Stomach (tissue), 4 donors: ENCODE measurements around the gene TENM3.

Experiments used
- CTCF ChIP-seq, 7 experiments: fragments of 450-650 bp in 4 of 7; fragments of 200-600 bp in 3 of 7; sonication (generic) in 3 of 7; IDR thresholded peaks; one replicate each; pipeline ENCODE4 v1.5.1; 2016 to 2019; ENCODE audit warnings: antibody characterized with exemption in 7 of 7, control low read depth in 2 of 7, mild to moderate bottlenecking in 1 of 7
- POLR2A ChIP-seq, 4 donors: fragments of 450-650 bp; IDR thresholded peaks; one replicate each; pipeline ENCODE4 v1.6.1; 2016; ENCODE audit warnings: antibody characterized with exemption in 4 of 4, control low read depth in 2 of 4, mild to moderate bottlenecking in 1 of 4, moderate library complexity in 1 of 4

GRCh38 chr4:182420189-182420588 lies 177.0 kb downstream of the TENM3 start:
- TF ChIP-seq CTCF (IDR thresholded peaks at IDR 0.05) (no peak), POLR2A (IDR thresholded peaks at IDR 0.05) (no peak)
